PC-9 (cell line): ENCODE data around the gene PRTG.

Experiments
- CTCF ChIP-seq: fragments of 200-600 bp; sonication (generic); conservative IDR thresholded peaks from 2 replicates; pipeline ENCODE4 v1.6.1; 2017; ENCODE audit warnings: mixed run types, antibody characterized with exemption, mild to moderate bottlenecking, moderate library complexity
- EZH2 ChIP-seq: fragments of 200-600 bp; sonication (generic); IDR thresholded peaks from 2 replicates; pipeline ENCODE4 v1.8.0; 2017; ENCODE audit warnings: antibody characterized with exemption, low read depth

GRCh38 chr15:55741833-55742497 lies 987 bp downstream of the PRTG start:
- no peak for TF ChIP-seq EZH2
- TF ChIP-seq CTCF: no peak; the same call in 1 of the 2 replicates
